Endodermal cell (in vitro differentiated cells): Measurements from ENCODE around the gene GARIN5A. TPM values are rescaled to one million over a fixed set of nuclear protein-coding genes. Genes with fewer than 3 reads are reported as not detected.
A peak's percentile ranks its signal among the peaks of the same experiment; 100 is the strongest.

Source experiments
- DNase-seq: peaks from one replicate; pipeline ENCODE4 v3.0.0-alpha.2; 2017
- H3K27ac ChIP-seq: 2 replicates; pipeline ENCODE4 v1.5.1; 2013; ENCODE audit warnings: mild to moderate bottlenecking, low read depth, low read length, moderate library complexity
- H3K27me3 ChIP-seq: 2 replicates; pipeline ENCODE4 v1.6.1; 2013; ENCODE audit warnings: mild to moderate bottlenecking, low read length, moderate library complexity; ENCODE audit not compliant: insufficient read depth, control insufficient read depth, poor library complexity, severe bottlenecking
- H3K36me3 ChIP-seq: 2 replicates; pipeline ENCODE4 v1.7.0; 2013; ENCODE audit warnings: mild to moderate bottlenecking, low read length, moderate library complexity; ENCODE audit not compliant: control insufficient read depth, insufficient read depth
- H3K4me1 ChIP-seq: one replicate; pipeline ENCODE4 v1.7.0; 2013; ENCODE audit warnings: low read length; ENCODE audit not compliant: control insufficient read depth, insufficient read depth
- H3K4me3 ChIP-seq: 2 replicates; pipeline ENCODE4 v1.5.1; 2013; ENCODE audit warnings: mild to moderate bottlenecking, low read length, moderate library complexity
- H3K9ac ChIP-seq: 2 replicates; pipeline ENCODE4 v1.6.1; 2013; ENCODE audit warnings: mild to moderate bottlenecking, low read length, moderate library complexity; ENCODE audit not compliant: poor library complexity, severe bottlenecking; ENCODE audit errors: extremely low read depth
- H3K9me3 ChIP-seq: 2 replicates; pipeline ENCODE4 v1.6.1; 2013; ENCODE audit warnings: mild to moderate bottlenecking, low read length, moderate library complexity; ENCODE audit not compliant: control insufficient read depth
- H3K27ac Mint-ChIP-seq: 2 replicates; pipeline ENCODE4 v1.8.0; 2020; ENCODE audit warnings: mixed read lengths
- H3K27me3 Mint-ChIP-seq: 2 replicates; pipeline ENCODE4 v1.8.0; 2021; ENCODE audit warnings: mild to moderate bottlenecking, mixed read lengths; ENCODE audit not compliant: insufficient read depth
- H3K36me3 Mint-ChIP-seq: 2 replicates; pipeline ENCODE4 v1.8.0; 2020; ENCODE audit warnings: low read depth, mixed read lengths
- H3K4me1 Mint-ChIP-seq: 2 replicates; pipeline ENCODE4 v1.8.0; 2020; ENCODE audit warnings: mixed read lengths
- H3K4me3 Mint-ChIP-seq: 2 replicates; pipeline ENCODE4 v1.8.0; 2020; ENCODE audit warnings: mild to moderate bottlenecking, moderate library complexity, mixed read lengths
- H3K9me3 Mint-ChIP-seq: 2 replicates; pipeline ENCODE4 v1.8.0; 2020; ENCODE audit warnings: mild to moderate bottlenecking, mixed read lengths
- WGBS, 2 experiments: methylation state at CpG; one replicate each; pipeline versions ENCODE4 v1.1.5 to v1.1.7; 2013; ENCODE audit warnings: missing lambda C conversion rate in 2 of 2, mixed read lengths in 1 of 2; ENCODE audit not compliant: insufficient coverage in 1 of 2, insufficient read length in 1 of 2; 5-methylcytosine and 5-hydroxymethylcytosine counted together
- total RNA-seq, 2 donors: library from RNA; stranded (reverse); fragmentation: NEBNext Ultra II Directional in 1 of 2; extraction: Animal tissue kit (Norgen Biotek cat#: 25700) in 1 of 2; gene quantifications; 2 replicates in 1 of 2; 3 replicates in 1 of 2; pipeline ENCODE4 v1.2.1, GENCODE V29; 2021
- TF ChIP-seq, protein P1 (sequence below): fragments of 200-600 bp; sonication (generic); conservative IDR thresholded peaks from 2 replicates; pipeline ENCODE4 v1.5.0; 2021; ENCODE audit warnings: antibody characterized with exemption, mild to moderate bottlenecking

Gene GARIN5A
- total RNA-seq, 2 donors from 2014 or later, result 8.3 to 9.5 TPM

DNA sequence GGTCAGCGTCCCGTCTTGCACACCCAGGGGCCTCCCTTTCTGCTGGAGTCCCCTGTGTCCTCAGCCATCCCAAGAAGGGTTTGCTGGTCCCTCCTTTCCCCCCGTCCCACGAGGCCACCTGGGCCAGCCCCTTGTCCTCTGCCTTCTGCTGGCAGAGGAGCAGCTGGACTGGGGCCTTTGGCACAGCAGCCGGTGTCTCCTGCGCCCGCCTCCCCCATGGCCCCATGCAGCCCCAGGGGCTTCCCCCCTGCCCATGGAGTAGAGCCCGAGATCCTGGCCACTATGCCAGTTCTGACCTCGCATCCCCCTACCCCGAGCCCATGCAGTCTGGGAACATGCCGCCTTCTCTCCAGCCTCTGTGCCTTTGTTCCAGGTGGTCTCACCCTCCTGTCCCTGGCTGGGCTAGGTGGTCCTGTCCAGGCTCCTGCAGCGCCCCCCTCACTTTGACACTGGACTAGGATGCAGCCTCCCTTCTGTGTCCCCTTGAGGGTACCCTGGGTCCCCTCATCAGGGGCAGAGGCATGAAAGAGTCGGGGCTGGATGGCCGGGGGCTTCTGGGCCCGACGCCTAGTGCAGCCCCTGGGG lies 5.7 kb upstream of the GARIN5A start:
- no peak overlapping the region for H3K4me3 Mint-ChIP-seq
- peaks cover 74% of the 10 kb centered on the region for H3K36me3 Mint-ChIP-seq
- 90 to 100% methylated on average over 4 to 16 of the region's 16 CpGs for WGBS, 2 experiments

DNA sequence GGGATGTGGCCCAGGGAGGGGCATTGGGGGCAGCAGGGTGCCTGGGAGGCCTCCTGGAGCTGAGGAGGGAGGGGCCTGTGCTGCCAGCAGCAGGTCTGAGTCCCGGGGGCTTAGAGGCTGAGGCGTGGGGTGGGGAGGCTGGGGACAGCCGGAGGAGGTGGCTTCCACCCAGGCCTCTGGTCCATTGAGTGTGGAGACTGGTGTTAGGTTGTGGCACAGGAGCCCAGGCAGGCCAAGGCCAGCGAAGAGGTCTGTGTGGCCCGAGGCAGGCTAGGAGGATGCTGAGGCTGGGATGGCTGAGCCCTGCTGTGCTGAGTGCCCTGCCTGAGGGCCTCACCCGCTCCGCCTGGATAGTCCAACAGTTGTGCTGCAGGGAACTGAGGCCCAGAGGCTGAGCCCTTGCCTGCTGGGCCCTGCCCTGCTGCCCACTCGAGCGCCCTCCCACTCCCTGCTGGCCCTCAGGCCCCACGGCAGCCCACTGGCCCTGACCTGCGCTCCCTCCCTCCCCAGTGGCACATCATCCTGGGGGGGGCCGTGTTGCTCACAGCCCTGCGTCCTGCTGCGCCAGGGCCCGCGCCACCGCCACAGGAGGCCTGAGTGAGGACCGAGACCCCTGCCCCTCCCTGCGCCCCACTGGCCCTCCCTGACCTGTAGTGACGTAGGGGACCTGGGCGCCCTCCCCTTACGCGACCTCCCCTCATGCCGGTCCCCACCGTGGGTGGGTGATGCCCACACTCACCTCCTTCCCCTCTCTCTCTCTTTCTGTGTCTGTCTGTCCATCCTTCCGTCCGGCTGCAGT lies 4.9 kb upstream of the GARIN5A start:
- Histone ChIP-seq H3K27me3 (no peaks in the 10 kb centered on the region), H3K27ac (no peak overlapping the region), H3K36me3 (peaks cover 31% of the 10 kb centered on the region), H3K9me3 (peaks cover 29% of the 10 kb centered on the region), H3K9ac (no peak overlapping the region), H3K4me1 (no peaks in the 10 kb centered on the region), H3K4me3 (no peak overlapping the region)
- H3K36me3 Mint-ChIP-seq, result peaks cover 72% of the 10 kb centered on the region
- no peak overlapping the region for H3K27ac Mint-ChIP-seq
- peaks cover 41% of the 10 kb centered on the region for H3K9me3 Mint-ChIP-seq
- peaks cover 3% of the 10 kb centered on the region for H3K4me1 Mint-ChIP-seq
- H3K27me3 Mint-ChIP-seq, result peaks cover 8% of the 10 kb centered on the region
- 92 to 94% methylated on average over 8 to 27 of the region's 27 CpGs for WGBS, 2 experiments
- H3K4me3 Mint-ChIP-seq, result no peak overlapping the region
- TF ChIP-seq, protein P1, sequence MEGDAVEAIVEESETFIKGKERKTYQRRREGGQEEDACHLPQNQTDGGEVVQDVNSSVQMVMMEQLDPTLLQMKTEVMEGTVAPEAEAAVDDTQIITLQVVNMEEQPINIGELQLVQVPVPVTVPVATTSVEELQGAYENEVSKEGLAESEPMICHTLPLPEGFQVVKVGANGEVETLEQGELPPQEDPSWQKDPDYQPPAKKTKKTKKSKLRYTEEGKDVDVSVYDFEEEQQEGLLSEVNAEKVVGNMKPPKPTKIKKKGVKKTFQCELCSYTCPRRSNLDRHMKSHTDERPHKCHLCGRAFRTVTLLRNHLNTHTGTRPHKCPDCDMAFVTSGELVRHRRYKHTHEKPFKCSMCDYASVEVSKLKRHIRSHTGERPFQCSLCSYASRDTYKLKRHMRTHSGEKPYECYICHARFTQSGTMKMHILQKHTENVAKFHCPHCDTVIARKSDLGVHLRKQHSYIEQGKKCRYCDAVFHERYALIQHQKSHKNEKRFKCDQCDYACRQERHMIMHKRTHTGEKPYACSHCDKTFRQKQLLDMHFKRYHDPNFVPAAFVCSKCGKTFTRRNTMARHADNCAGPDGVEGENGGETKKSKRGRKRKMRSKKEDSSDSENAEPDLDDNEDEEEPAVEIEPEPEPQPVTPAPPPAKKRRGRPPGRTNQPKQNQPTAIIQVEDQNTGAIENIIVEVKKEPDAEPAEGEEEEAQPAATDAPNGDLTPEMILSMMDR, result no peak
- no peak for DNase-seq

More for the DNA sequence above, 5.7 kb upstream of the GARIN5A start:
- peaks cover 16% of the 10 kb centered on the region for H3K27me3 Mint-ChIP-seq
- H3K4me1 ChIP-seq, result no peaks in the 10 kb centered on the region
- H3K27me3 ChIP-seq, result peaks cover 4% of the 10 kb centered on the region
- H3K36me3 ChIP-seq, result peaks cover 34% of the 10 kb centered on the region
- peaks cover 2% of the 10 kb centered on the region for H3K4me1 Mint-ChIP-seq
- TF ChIP-seq, protein P1, result no peak
- H3K27ac ChIP-seq, result no peak overlapping the region
- no peak overlapping the region for H3K4me3 ChIP-seq
- no peak for DNase-seq
- peaks cover 33% of the 10 kb centered on the region for H3K9me3 ChIP-seq
- H3K27ac Mint-ChIP-seq, result no peak overlapping the region
- no peak overlapping the region for H3K9ac ChIP-seq
- peaks cover 40% of the 10 kb centered on the region for H3K9me3 Mint-ChIP-seq

DNA sequence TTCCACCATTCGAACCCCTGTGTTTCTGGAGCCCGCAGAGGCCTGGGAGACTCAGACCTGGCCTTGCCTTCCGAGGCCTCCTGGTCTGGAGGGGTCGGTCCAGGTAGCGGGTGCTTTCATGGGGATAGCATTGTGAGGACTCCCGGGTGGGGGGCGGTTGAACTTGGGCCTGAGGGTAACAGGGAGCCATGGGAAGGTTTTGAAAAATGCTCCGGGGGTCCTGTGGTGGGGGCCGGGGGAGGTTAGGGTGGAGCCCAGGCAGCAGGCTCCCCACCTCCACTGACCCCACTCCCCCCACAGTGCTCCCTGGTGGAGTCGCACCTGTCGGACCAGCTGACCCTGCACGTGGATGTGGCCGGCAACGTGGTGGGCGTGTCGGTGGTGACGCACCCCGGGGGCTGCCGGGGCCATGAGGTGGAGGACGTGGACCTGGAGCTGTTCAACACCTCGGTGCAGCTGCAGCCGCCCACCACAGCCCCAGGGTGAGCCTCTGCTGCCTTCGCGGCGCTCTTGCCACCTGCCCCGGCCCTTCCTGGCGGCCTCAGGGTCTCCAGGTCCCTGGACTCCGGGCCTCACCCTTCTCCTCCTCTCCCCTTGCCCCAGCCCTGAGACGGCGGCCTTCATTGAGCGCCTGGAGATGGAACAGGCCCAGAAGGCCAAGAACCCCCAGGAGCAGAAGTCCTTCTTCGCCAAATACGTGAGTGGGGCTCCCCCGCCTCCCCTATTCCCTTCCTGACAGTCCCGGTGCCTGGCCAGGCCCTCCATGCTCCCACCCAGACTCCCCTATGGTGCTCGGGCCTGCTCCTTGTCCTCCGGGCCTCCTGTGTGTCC lies 3.8 kb upstream of the GARIN5A start:
- H3K4me1 ChIP-seq, result no peaks in the 10 kb centered on the region
- H3K9me3 Mint-ChIP-seq, result peaks cover 32% of the 10 kb centered on the region
- H3K4me3 Mint-ChIP-seq, result no peak overlapping the region
- peaks cover 19% of the 10 kb centered on the region for H3K9me3 ChIP-seq
- no peaks in the 10 kb centered on the region for H3K27me3 ChIP-seq
- H3K4me3 ChIP-seq, result no peak overlapping the region
- H3K36me3 ChIP-seq, result peaks cover 27% of the 10 kb centered on the region
- H3K27me3 Mint-ChIP-seq, result peaks cover 3% of the 10 kb centered on the region
- peaks cover 66% of the 10 kb centered on the region for H3K36me3 Mint-ChIP-seq
- TF ChIP-seq, protein P1, result no peak
- 90 to 100% methylated on average over 2 to 35 of the region's 37 CpGs for WGBS, 2 experiments
- peaks cover 3% of the 10 kb centered on the region for H3K4me1 Mint-ChIP-seq
- no peak overlapping the region for H3K9ac ChIP-seq
- no peak overlapping the region for H3K27ac Mint-ChIP-seq
- H3K27ac ChIP-seq, result no peak overlapping the region
- peak; percentile 30 for DNase-seq
